CD4-positive, alpha-beta memory T cell (primary cell): Measurements from ENCODE around the gene CUL2. TPM values are rescaled to one million over a fixed set of nuclear protein-coding genes. Genes with fewer than 3 reads are reported as not detected.
"Not testable (repeated sequence)": the region's sequence is repeated elsewhere in the genome, so short reads cannot be mapped to it uniquely, and the experiment has no call there.

Experiments
- CTCF ChIA-PET: fragments of 350-600 bp; sonication (Branson Sonifier 250); formaldehyde crosslinking; loops from one replicate; lab custom pipeline; 2021; ENCODE audit warnings: inconsistent platforms; ENCODE audit not compliant: partially characterized antibody; lab: Charles Lee
- POLR2A ChIA-PET: fragments of 350-600 bp; sonication (Branson Sonifier 250); formaldehyde crosslinking; loops from one replicate; lab custom pipeline; 2021; ENCODE audit not compliant: partially characterized antibody; lab: Charles Lee
- DNase-seq, 5 donors: peaks; one replicate each; pipeline versions ENCODE4 v3.0.0 to v3.0.0-alpha.2; 2020 to 2022; ENCODE audit warnings: mixed read lengths in 1 of 5
- H3K27ac ChIP-seq: one replicate; pipeline ENCODE4 v1.7.0; 2013; ENCODE audit warnings: low read depth, low read length
- H3K27me3 ChIP-seq: 2 replicates; pipeline ENCODE4 v1.7.0; 2013; ENCODE audit warnings: mild to moderate bottlenecking, low read length, moderate library complexity; ENCODE audit not compliant: insufficient read depth
- H3K36me3 ChIP-seq: 2 replicates; pipeline ENCODE4 v1.7.0; 2013; ENCODE audit warnings: mild to moderate bottlenecking, low read length, moderate library complexity; ENCODE audit not compliant: insufficient read depth
- H3K4me1 ChIP-seq: 2 replicates; pipeline ENCODE4 v1.7.0; 2013; ENCODE audit warnings: mild to moderate bottlenecking, low read length, moderate library complexity; ENCODE audit not compliant: insufficient read depth
- H3K4me3 ChIP-seq, 2 donors: one replicate each; pipeline ENCODE4 v1.7.0; 2013; ENCODE audit warnings: low read length in 2 of 2, mild to moderate bottlenecking in 1 of 2
- H3K9me3 ChIP-seq, 2 donors: one replicate each; pipeline ENCODE4 v1.7.0; 2013; ENCODE audit warnings: low read length in 2 of 2, control low read depth in 1 of 2; ENCODE audit not compliant: control insufficient read depth in 1 of 2
- H3K27ac Mint-ChIP-seq, 7 donors: one replicate each; pipeline ENCODE4 v1.8.0; 2020 to 2021; ENCODE audit warnings: mixed read lengths in 7 of 7, mild to moderate bottlenecking in 6 of 7, inconsistent platforms in 3 of 7, moderate library complexity in 3 of 7
- H3K27me3 Mint-ChIP-seq, 2 donors: one replicate each; pipeline ENCODE4 v1.8.0; 2020 to 2021; ENCODE audit warnings: mixed read lengths in 2 of 2
- H3K36me3 Mint-ChIP-seq, 2 donors: one replicate each; pipeline ENCODE4 v1.8.0; 2020 to 2021; ENCODE audit warnings: mixed read lengths in 2 of 2, inconsistent platforms in 1 of 2, mild to moderate bottlenecking in 1 of 2
- H3K4me1 Mint-ChIP-seq, 4 donors: one replicate each; pipeline ENCODE4 v1.8.0; 2020 to 2021; ENCODE audit warnings: mixed read lengths in 4 of 4, mild to moderate bottlenecking in 1 of 4
- H3K4me3 Mint-ChIP-seq, 8 donors: one replicate each; pipeline ENCODE4 v1.8.0; 2020 to 2021; ENCODE audit warnings: mixed read lengths in 8 of 8, mild to moderate bottlenecking in 7 of 8, moderate library complexity in 6 of 8, inconsistent platforms in 3 of 8
- H3K9me3 Mint-ChIP-seq, 8 donors: one replicate each; pipeline ENCODE4 v1.8.0; 2020 to 2021; ENCODE audit warnings: mixed read lengths in 8 of 8, mild to moderate bottlenecking in 5 of 8, inconsistent platforms in 3 of 8, moderate library complexity in 1 of 8
- intact Hi-C: fragments of 100-400 bp; cut with micrococcal nuclease; formaldehyde crosslinking; loops from one replicate; pipeline ENCODE4 v1.15.1; 2023
- polyA plus RNA-seq, 2 donors: library from polyadenylated mRNA; unstranded; fragments of 300-500 nt; fragmentation: Illumina TruSeq; gene quantifications; one replicate each; pipeline ENCODE4 v1.2.3, GENCODE V29; 2021
- total RNA-seq, 2 experiments: library from RNA; stranded (reverse); gene quantifications; one replicate each; pipeline ENCODE4 v1.2.3, GENCODE V29; 2021

Gene CUL2
- total and polyA plus RNA-seq, 4 experiments from 2014 or later, result 22.8 to 37.8 (median 31.5) TPM

- H3K4me3 Mint-ChIP-seq, result no peak overlapping the region
- no peak overlapping the region for H3K27ac Mint-ChIP-seq
- no peaks in the 10 kb centered on the region for H3K27me3 Mint-ChIP-seq
- intact Hi-C loops, result loop anchor here (1.0 kb wide), 2 partner anchors 34 to 225 kb away; no protein-coding TSS in a partner anchor
- no peak overlapping the region for H3K27ac ChIP-seq
- POLR2A ChIA-PET, result interaction anchor here (1.3 kb wide), 1 partner anchor 97 kb away, joined by 4 read pairs; the partner anchor contains the start of gene CUL2
- H3K36me3 Mint-ChIP-seq, result no peaks in the 10 kb centered on the region
- CTCF ChIA-PET, result interaction anchor here (0.7 to 4.8 kb wide), 10 partner anchors 10 to 225 kb away, joined by 3 to 57 read pairs (median 6); no protein-coding TSS in a partner anchor
- no peaks in the 10 kb centered on the region for H3K9me3 ChIP-seq
- no peaks in the 10 kb centered on the region for H3K36me3 ChIP-seq
- DNase-seq, result no peak
- peaks cover 8% of the 10 kb centered on the region for H3K4me1 ChIP-seq
- no peaks in the 10 kb centered on the region for H3K9me3 Mint-ChIP-seq
- no peak overlapping the region for H3K4me3 ChIP-seq
- H3K4me1 Mint-ChIP-seq, result peaks cover 9 to 11% (median 10%) of the 10 kb centered on the region in 4 donors
- H3K27me3 ChIP-seq, result no peaks in the 10 kb centered on the region
These were observed 96.4 kb downstream of the CUL2 start for GRCh38 chr10:34993782-34994181.

- H3K4me1 ChIP-seq, intact Hi-C loops, POLR2A ChIA-PET, H3K36me3 ChIP-seq, H3K27ac ChIP-seq, DNase-seq, H3K27ac Mint-ChIP-seq, CTCF ChIA-PET, H3K4me3 ChIP-seq, H3K4me3 Mint-ChIP-seq, H3K36me3 Mint-ChIP-seq, H3K9me3 Mint-ChIP-seq, H3K27me3 ChIP-seq, H3K27me3 Mint-ChIP-seq, H3K9me3 ChIP-seq: not testable (repeated sequence)
- H3K4me1 Mint-ChIP-seq, result peaks cover 9 to 11% (median 10%) of the 10 kb centered on the region in 4 donors
These were observed 99.0 kb downstream of the CUL2 start for GRCh38 chr10:34991117-34991516.

- DNase-seq, result no peak
- Mint-ChIP-seq H3K27ac (no peak overlapping the region), H3K36me3 (peaks cover 0 to 7% of the 10 kb centered on the region in 2 donors), H3K4me3 (no peak overlapping the region), H3K27me3 (peaks cover 0 to 1% of the 10 kb centered on the region in 2 donors), H3K4me1 (no peaks in the 10 kb centered on the region), H3K9me3 (peaks cover 2 to 26% (median 13%) of the 10 kb centered on the region in 8 donors)
- intact Hi-C loops, result no loop called here
- no peaks in the 10 kb centered on the region for H3K4me1 ChIP-seq
- H3K36me3 ChIP-seq, result no peaks in the 10 kb centered on the region
- H3K27ac ChIP-seq, result no peak overlapping the region
- ChIA-PET CTCF (no interaction called here), POLR2A (no interaction called here)
- H3K27me3 ChIP-seq, result no peaks in the 10 kb centered on the region
- H3K4me3 ChIP-seq, result no peak overlapping the region
- H3K9me3 ChIP-seq, result no peaks in the 10 kb centered on the region
These were observed 101.6 kb downstream of the CUL2 start for GRCh38 chr10:34988397-34989067.

- ChIA-PET POLR2A (no interaction called here), CTCF (no interaction called here)
- H3K36me3 Mint-ChIP-seq, result peaks cover 0 to 7% of the 10 kb centered on the region in 2 donors
- H3K27ac ChIP-seq, result no peak overlapping the region
- H3K4me3 ChIP-seq, result no peak overlapping the region
- H3K36me3 ChIP-seq, result no peaks in the 10 kb centered on the region
- intact Hi-C loops, result no loop called here
- H3K9me3 Mint-ChIP-seq, result peaks cover 2 to 27% (median 13%) of the 10 kb centered on the region in 8 donors
- H3K4me1 Mint-ChIP-seq, result no peaks in the 10 kb centered on the region
- no peak overlapping the region for H3K4me3 Mint-ChIP-seq
- no peaks in the 10 kb centered on the region for H3K9me3 ChIP-seq
- H3K27ac Mint-ChIP-seq, result no peak overlapping the region
- DNase-seq, result no peak
- no peaks in the 10 kb centered on the region for H3K4me1 ChIP-seq
- no peaks in the 10 kb centered on the region for H3K27me3 ChIP-seq
- H3K27me3 Mint-ChIP-seq, result peaks cover 0 to 3% of the 10 kb centered on the region in 2 donors
These were observed 104.3 kb downstream of the CUL2 start for GRCh38 chr10:34985823-34986222.

- ChIA-PET POLR2A (no interaction called here), CTCF (no interaction called here)
- Histone ChIP-seq H3K27ac (no peak overlapping the region), H3K4me1 (no peaks in the 10 kb centered on the region), H3K9me3 (no peaks in the 10 kb centered on the region), H3K27me3 (no peaks in the 10 kb centered on the region), H3K36me3 (no peaks in the 10 kb centered on the region), H3K4me3 (no peak overlapping the region)
- H3K36me3 Mint-ChIP-seq, result peaks cover 0 to 7% of the 10 kb centered on the region in 2 donors
- no peak for DNase-seq
- no peak overlapping the region for H3K4me3 Mint-ChIP-seq
- no peak overlapping the region for H3K27ac Mint-ChIP-seq
- peaks cover 2 to 27% (median 13%) of the 10 kb centered on the region in 8 donors for H3K9me3 Mint-ChIP-seq
- H3K27me3 Mint-ChIP-seq, result peaks cover 0 to 3% of the 10 kb centered on the region in 2 donors
- intact Hi-C loops, result no loop called here
- H3K4me1 Mint-ChIP-seq, result no peaks in the 10 kb centered on the region
These were observed 105.0 kb downstream of the CUL2 start for GRCh38 chr10:34985146-34985545.

GRCh38 chr10:34981844-34982243 is 108.3 kb downstream of the CUL2 start:
- intact Hi-C loops, result no loop called here
- H3K27me3 Mint-ChIP-seq, result peaks cover 2 to 9% of the 10 kb centered on the region in 2 donors
- H3K36me3 Mint-ChIP-seq, result peaks cover 0 to 7% of the 10 kb centered on the region in 2 donors

GRCh38 chr10:34979938-34980337 is 110.2 kb downstream of the CUL2 start:
- no peak for DNase-seq
- H3K4me3 Mint-ChIP-seq, result no peak overlapping the region
- CTCF ChIA-PET, result no interaction called here

More at GRCh38 chr10:34981844-34982243, 108.3 kb downstream of the CUL2 start:
- ChIA-PET POLR2A (no interaction called here), CTCF (interaction anchor here (1.0 kb wide), 1 partner anchor 13 kb away, joined by 3 read pairs; no protein-coding TSS in a partner anchor)
- Histone ChIP-seq H3K4me3 (no peak overlapping the region), H3K4me1 (no peaks in the 10 kb centered on the region), H3K9me3 (no peaks in the 10 kb centered on the region), H3K36me3 (no peaks in the 10 kb centered on the region), H3K27ac (no peak overlapping the region), H3K27me3 (no peaks in the 10 kb centered on the region)
- Mint-ChIP-seq H3K27ac (no peak overlapping the region), H3K4me1 (no peaks in the 10 kb centered on the region), H3K9me3 (peaks cover 2 to 33% (median 15%) of the 10 kb centered on the region in 8 donors), H3K4me3 (no peak overlapping the region)
- no peak for DNase-seq

More at GRCh38 chr10:34979938-34980337, 110.2 kb downstream of the CUL2 start:
- Mint-ChIP-seq H3K4me1 (peaks cover 0 to 2% (median under 1%) of the 10 kb centered on the region in 4 donors), H3K36me3 (peaks cover 0 to 2% of the 10 kb centered on the region in 2 donors), H3K27me3 (peaks cover 2 to 8% of the 10 kb centered on the region in 2 donors), H3K9me3 (peaks cover 0 to 27% (median 14%) of the 10 kb centered on the region in 8 donors), H3K27ac (no peak overlapping the region)
- Histone ChIP-seq H3K36me3 (no peaks in the 10 kb centered on the region), H3K27me3 (no peaks in the 10 kb centered on the region), H3K9me3 (no peaks in the 10 kb centered on the region), H3K4me1 (no peaks in the 10 kb centered on the region), H3K4me3 (no peak overlapping the region), H3K27ac (no peak overlapping the region)
- POLR2A ChIA-PET, result no interaction called here
- intact Hi-C loops, result no loop called here
